ENCODE data around the gene RAB32.

GRCh38 chr6:146548898-146549374 is 5.3 kb downstream of the RAB32 start:
- TF ChIP-seq EZH2phosphoT487 (IDR thresholded peaks at IDR 0.05; ENCODE audit: insufficient read depth, low read depth) (no peak), EZH2 (IDR thresholded peaks at IDR 0.05; ENCODE audit: insufficient read depth, poor library complexity, severe bottlenecking) (no peak)

All from GM23248 (cell line).